PFSK-1 (cell line): ENCODE results near the gene OR2A5.

ENCODE experiments used
- POLR2AphosphoS5 ChIP-seq: IDR thresholded peaks from 2 replicates; pipeline ENCODE4 v1.6.1; 2012; ENCODE audit warnings: low read depth, mild to moderate bottlenecking, control low read depth, low read length, moderate library complexity
- SIN3A ChIP-seq: IDR thresholded peaks from 2 replicates; pipeline ENCODE4 v1.6.1; 2012; ENCODE audit warnings: mild to moderate bottlenecking, low read length, moderate library complexity, borderline replicate concordance; ENCODE audit not compliant: insufficient read depth

DNA sequence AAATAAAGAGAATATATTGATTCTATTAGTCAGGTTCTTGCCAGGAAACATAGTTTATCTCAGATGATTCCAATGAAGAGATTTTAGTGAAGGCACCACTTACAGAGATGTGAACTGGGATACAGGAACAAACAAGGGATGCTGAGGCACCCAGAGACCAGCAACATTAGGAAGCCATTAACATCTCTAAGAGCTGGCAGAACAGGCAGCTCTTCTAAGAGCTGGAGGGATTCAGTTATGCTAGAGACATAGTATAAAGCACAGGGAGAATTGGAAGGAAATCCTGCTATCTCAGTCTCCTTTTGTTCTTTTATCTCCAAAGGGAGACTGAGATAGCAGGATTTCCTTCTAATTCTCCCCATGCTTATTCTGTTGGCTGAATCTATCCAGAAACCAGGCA is 26.6 kb upstream of the OR2A5 start:
- no peak for TF ChIP-seq SIN3A
- TF ChIP-seq POLR2AphosphoS5: no peak
